B cell (primary cell): Measurements from ENCODE around the gene SLC15A4.

Source experiments
- CTCF ChIP-seq: fragments of 200-600 bp; IDR thresholded peaks from one replicate; pipeline ENCODE4 v1.8.0; 2022; ENCODE audit warnings: antibody characterized with exemption, mild to moderate bottlenecking
- EZH2 ChIP-seq: IDR thresholded peaks from 2 replicates; pipeline ENCODE4 v1.6.1; 2012; ENCODE audit warnings: borderline replicate concordance, low read depth, mild to moderate bottlenecking, moderate library complexity, low read length; ENCODE audit not compliant: insufficient read depth, poor library complexity, severe bottlenecking

- TF ChIP-seq EZH2 (no peak), CTCF (no peak)
Measured at GRCh38 chr12:128784030-128784760, 39.6 kb downstream of the SLC15A4 start.
